Fibroblast of skin of abdomen (primary cell): ENCODE results near the gene NRDC.
"Not testable (repeated sequence)": the region's sequence is repeated elsewhere in the genome, so short reads cannot be mapped to it uniquely, and the experiment has no call there.

ENCODE experiments used
- DNase-seq: peaks from one replicate; pipeline ENCODE4 v3.0.0-alpha.2; 2013

NRDC gene

GRCh38 chr1:51877434-51878307, 856 bp downstream of the NRDC start:
- DNase-seq: peak; percentile 5

- no peak for DNase-seq
Measured at GRCh38 chr1:51875836-51876235, 2.7 kb downstream of the NRDC start.

GRCh38 chr1:51875291-51875772, 3.2 kb downstream of the NRDC start:
- no peak for DNase-seq

GRCh38 chr1:51873270-51873669, 5.3 kb downstream of the NRDC start:
- DNase-seq: not testable (repeated sequence)

GRCh38 chr1:51871351-51871975, 7.1 kb downstream of the NRDC start:
- no peak for DNase-seq

GRCh38 chr1:51870603-51871350, 7.8 kb downstream of the NRDC start:
- no peak for DNase-seq

- no peak for DNase-seq
Measured at GRCh38 chr1:51867479-51868232, 10.9 kb downstream of the NRDC start.

GRCh38 chr1:51863384-51863783, 15.1 kb downstream of the NRDC start:
- no peak for DNase-seq

- peak; percentile 4 for DNase-seq
Measured at GRCh38 chr1:51861669-51862068, 16.9 kb downstream of the NRDC start.

GRCh38 chr1:51859735-51860134, 18.8 kb downstream of the NRDC start:
- no peak for DNase-seq

GRCh38 chr1:51859333-51859732, 19.2 kb downstream of the NRDC start:
- DNase-seq: no peak

- DNase-seq: no peak
Measured at GRCh38 chr1:51858892-51859291, 19.6 kb downstream of the NRDC start.

GRCh38 chr1:51856745-51857144, 21.8 kb downstream of the NRDC start:
- DNase-seq: no peak

- no peak for DNase-seq
Measured at GRCh38 chr1:51855624-51856023, 22.9 kb downstream of the NRDC start.

GRCh38 chr1:51853360-51853759, 25.2 kb downstream of the NRDC start:
- no peak for DNase-seq

GRCh38 chr1:51851882-51852396, 26.6 kb downstream of the NRDC start:
- no peak for DNase-seq

GRCh38 chr1:51850420-51851223, 27.9 kb downstream of the NRDC start:
- DNase-seq: no peak

GRCh38 chr1:51847294-51847920, 31.1 kb downstream of the NRDC start:
- DNase-seq: no peak

GRCh38 chr1:51843948-51844347, 34.6 kb downstream of the NRDC start:
- no peak for DNase-seq

GRCh38 chr1:51842261-51842660, 36.3 kb downstream of the NRDC start:
- DNase-seq: no peak
